Spleen (tissue), 11 donors: ENCODE measurements around the gene PFN1. TPM values are rescaled to one million over a fixed set of nuclear protein-coding genes. Genes with fewer than 3 reads are reported as not detected.

Experiments used
- DNase-seq: peaks from one replicate; pipeline ENCODE4 v3.0.0-alpha.2; 2020
- H3K27ac ChIP-seq, 8 donors: fragments of 200-600 bp; sonication (generic) in 7 of 8; 1 replicate in 4 of 8; 2 replicates in 4 of 8; pipeline versions ENCODE4 v1.5.0 to v1.8.0; 2016 to 2021; ENCODE audit warnings: inconsistent platforms in 4 of 8, mild to moderate bottlenecking in 4 of 8, moderate library complexity in 1 of 8
- H3K27me3 ChIP-seq, 7 donors: fragments of 200-600 bp; sonication (generic) in 6 of 7; replicated peaks in 1 of 7; 1 replicate in 4 of 7; 2 replicates in 3 of 7; pipeline versions ENCODE4 v1.5.0 to v1.8.0; 2016 to 2021; ENCODE audit warnings: inconsistent platforms in 3 of 7, mild to moderate bottlenecking in 1 of 7
- H3K36me3 ChIP-seq, 6 donors: fragments of 200-600 bp; sonication (generic) in 5 of 6; 1 replicate in 4 of 6; 2 replicates in 2 of 6; pipeline versions ENCODE4 v1.5.0 to v1.8.0; 2016 to 2021; ENCODE audit warnings: inconsistent platforms in 2 of 6
- H3K4me1 ChIP-seq, 6 donors: fragments of 200-600 bp; sonication (generic) in 5 of 6; 1 replicate in 3 of 6; 2 replicates in 3 of 6; pipeline versions ENCODE4 v1.5.0 to v1.8.0; 2016 to 2021; ENCODE audit warnings: inconsistent platforms in 3 of 6
- H3K4me3 ChIP-seq, 8 donors: fragments of 200-600 bp; sonication (generic) in 7 of 8; 1 replicate in 4 of 8; 2 replicates in 4 of 8; pipeline versions ENCODE4 v1.5.0 to v1.8.0; 2016 to 2021; ENCODE audit warnings: inconsistent platforms in 4 of 8, mild to moderate bottlenecking in 4 of 8, moderate library complexity in 2 of 8
- H3K9me3 ChIP-seq, 8 donors: fragments of 200-600 bp; sonication (generic) in 7 of 8; 1 replicate in 4 of 8; 2 replicates in 4 of 8; pipeline versions ENCODE4 v1.5.0 to v1.8.0; 2016 to 2021; ENCODE audit warnings: inconsistent platforms in 4 of 8
- CTCF ChIP-seq, 11 experiments: fragments of 200-600 bp in 7 of 11; fragments of 450-650 bp in 4 of 11; sonication (generic) in 4 of 11; IDR thresholded peaks in 8 of 11; conservative IDR thresholded peaks in 3 of 11; 1 replicate in 7 of 11; 2 replicates in 4 of 11; pipeline versions ENCODE4 v1.4.0 to v1.8.0; 2016 to 2021; ENCODE audit warnings: antibody characterized with exemption in 11 of 11, inconsistent platforms in 4 of 11, mild to moderate bottlenecking in 1 of 11
- POLR2A ChIP-seq, 3 donors: fragments of 450-650 bp; IDR thresholded peaks; one replicate each; pipeline ENCODE4 v1.5.1; 2017; ENCODE audit warnings: antibody characterized with exemption in 3 of 3, mild to moderate bottlenecking in 1 of 3
- POLR2AphosphoS5 ChIP-seq, 3 donors: sonication (generic); formaldehyde crosslinking; IDR thresholded peaks; one replicate each; pipeline ENCODE4 v1.5.1; 2017; ENCODE audit warnings: antibody characterized with exemption in 3 of 3
- WGBS, 5 donors: extraction: QIAGEN DNeasy Blood & Tissue Kit in 3 of 5; methylation state at CpG; one replicate each; pipeline versions ENCODE4 v1.1.5 to v1.1.7; 2013 to 2018; 5-methylcytosine and 5-hydroxymethylcytosine counted together
- intact Hi-C: fragments of 100-400 bp; cut with DNase I; formaldehyde crosslinking; loops from one replicate; pipeline ENCODE4 v1.15.0; 2023; ENCODE audit warnings: low total_unique reads
- polyA plus RNA-seq, 3 donors: library from polyadenylated mRNA; stranded (reverse); fragments of 200-250 nt; gene quantifications; one replicate each; pipeline ENCODE4 v1.2.1, GENCODE V29; 2013
- total RNA-seq, 7 donors: library from RNA; depleted of rRNA in 3 of 7; stranded (reverse); fragments of >200 nt in 3 of 7; fragmentation: NEBNext Ultra II Directional in 4 of 7; extraction: Animal tissue kit (Norgen Biotek cat#: 25700) in 4 of 7; gene quantifications; one replicate each; pipeline versions ENCODE4 v1.1.0 to v1.2.1, GENCODE V29; 2016 to 2021
- donor health status: healthy with polysubstance abuse.
- donor health status: DM: no; HTN: no; CAD: no; lungs with moderate emphysema.
- donor health status: DM: no; HTN: no; CAD: no.
- donor health status: Bipolar disorder and iron deficiency.
- donor health status: healthy.
- donor health status: DM: no; HTN: no; CAD: no.
- donor health status: DM: yes; HTN: yes; CAD: no.

PFN1 gene
- total and polyA plus RNA-seq, 10 donors = 605 to 1,090 (median 843) TPM

DNA sequence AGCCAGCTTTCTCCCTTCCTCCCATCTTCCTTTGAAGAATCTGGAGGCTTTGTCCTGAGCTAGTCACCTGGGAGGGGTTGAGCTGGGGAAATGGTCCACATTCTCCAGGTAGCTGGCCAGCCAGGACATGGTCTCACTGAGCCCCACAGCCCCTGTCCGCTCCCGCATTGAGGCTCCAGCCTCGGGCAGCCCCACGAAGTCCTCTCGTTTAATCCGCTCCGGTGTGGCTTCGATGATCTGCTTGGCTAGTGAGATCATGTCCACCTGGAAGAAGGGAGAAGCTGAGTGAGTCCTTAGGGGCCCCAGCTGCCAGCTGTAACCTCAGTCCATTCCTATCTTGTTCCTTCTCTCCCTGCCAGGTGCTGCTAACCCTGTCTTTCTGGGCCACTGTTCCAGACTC lies 21.9 kb upstream of the PFN1 start:
- Histone ChIP-seq H3K4me1 (peaks cover 15 to 88% (median 47%) of the 10 kb centered on the region in 6 donors), H3K27me3 (no peaks in the 10 kb centered on the region), H3K4me3 (no peak overlapping the region), H3K27ac (peak overlapping the region in 2 of 8 donors; percentile 94 to 95), H3K36me3 (peaks cover 0 to 75% (median 45%) of the 10 kb centered on the region in 6 donors), H3K9me3 (no peaks in the 10 kb centered on the region)
- TF ChIP-seq CTCF (IDR thresholded peaks at IDR 0.05 in 8 of 11, conservative IDR thresholded peaks at IDR 0.05 in 3 of 11) = no peak
- TF ChIP-seq POLR2A (IDR thresholded peaks at IDR 0.05) = no peak
- 92 to 97% (median 96%) methylated on average over 3 to 8 of the region's 8 CpGs for whole genome bisulfite sequencing, 5 donors
- no peak for DNase-seq
- intact Hi-C loops = no loop called here

GRCh38 chr17:4969551-4970173 lies 21.3 kb upstream of the PFN1 start:
- peaks cover 15 to 90% (median 49%) of the 10 kb centered on the region in 6 donors for H3K4me1 ChIP-seq
- no peaks in the 10 kb centered on the region for H3K9me3 ChIP-seq
- peaks cover 0 to 75% (median 45%) of the 10 kb centered on the region in 6 donors for H3K36me3 ChIP-seq
- intact Hi-C loops = no loop called here
- TF ChIP-seq POLR2A (IDR thresholded peaks at IDR 0.05) (no peak), CTCF (IDR thresholded peaks at IDR 0.05 in 8 of 11, conservative IDR thresholded peaks at IDR 0.05 in 3 of 11) (no peak), POLR2AphosphoS5 (IDR thresholded peaks at IDR 0.05) (no peak)
- no peak overlapping the region for H3K4me3 ChIP-seq
- H3K27me3 ChIP-seq = no peaks in the 10 kb centered on the region
- no peak for DNase-seq
- WGBS, 5 donors = 76 to 89% (median 85%) methylated on average over 14 to 16 of the region's 16 CpGs
- H3K27ac ChIP-seq = peak overlapping the region in 4 of 8 donors; percentile 93 to 95 (median 94)

DNA sequence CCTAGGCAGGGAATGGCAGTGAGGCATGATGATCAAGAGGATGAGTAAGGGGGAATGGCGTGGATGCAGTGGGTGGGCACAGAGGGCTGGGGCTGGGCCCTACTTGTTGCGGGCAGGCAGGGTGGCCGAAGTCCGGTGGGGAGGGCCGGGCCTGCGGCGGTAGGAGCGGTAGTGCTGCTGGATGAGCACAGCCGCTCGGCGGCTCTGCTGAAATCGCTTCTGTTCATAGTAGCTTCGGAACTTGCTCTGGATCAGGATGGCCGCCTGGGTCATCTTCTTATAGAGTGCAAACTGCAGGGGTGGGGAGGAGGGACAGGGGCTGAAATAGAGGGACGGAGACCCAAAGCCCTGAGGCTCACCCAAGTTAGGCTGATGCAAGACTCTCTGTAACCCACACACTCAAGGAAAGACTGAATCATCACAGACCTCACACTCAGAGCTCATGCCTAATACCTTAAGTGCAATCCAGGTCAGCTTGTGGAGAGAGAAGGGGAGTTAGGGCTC lies 20.8 kb upstream of the PFN1 start:
- H3K27me3 ChIP-seq = no peaks in the 10 kb centered on the region
- H3K4me1 ChIP-seq = peaks cover 15 to 87% (median 49%) of the 10 kb centered on the region in 6 donors
- peak overlapping the region; percentile 93 to 95 (median 94) for H3K27ac ChIP-seq
- peak overlapping the region in 7 of 8 donors; percentile 13 to 90 (median 85) for H3K4me3 ChIP-seq
- no peaks in the 10 kb centered on the region for H3K9me3 ChIP-seq
- DNase-seq = no peak
- 84 to 92% (median 88%) methylated on average over 15 of the region's 15 CpGs for WGBS, 5 donors
- TF ChIP-seq POLR2AphosphoS5 (IDR thresholded peaks at IDR 0.05) = no peak
- no peak for TF ChIP-seq CTCF (IDR thresholded peaks at IDR 0.05 in 8 of 11, conservative IDR thresholded peaks at IDR 0.05 in 3 of 11)
- TF ChIP-seq POLR2A (IDR thresholded peaks at IDR 0.05) = no peak
- H3K36me3 ChIP-seq = peaks cover 0 to 73% (median 41%) of the 10 kb centered on the region in 6 donors
- intact Hi-C loops = no loop called here

DNA sequence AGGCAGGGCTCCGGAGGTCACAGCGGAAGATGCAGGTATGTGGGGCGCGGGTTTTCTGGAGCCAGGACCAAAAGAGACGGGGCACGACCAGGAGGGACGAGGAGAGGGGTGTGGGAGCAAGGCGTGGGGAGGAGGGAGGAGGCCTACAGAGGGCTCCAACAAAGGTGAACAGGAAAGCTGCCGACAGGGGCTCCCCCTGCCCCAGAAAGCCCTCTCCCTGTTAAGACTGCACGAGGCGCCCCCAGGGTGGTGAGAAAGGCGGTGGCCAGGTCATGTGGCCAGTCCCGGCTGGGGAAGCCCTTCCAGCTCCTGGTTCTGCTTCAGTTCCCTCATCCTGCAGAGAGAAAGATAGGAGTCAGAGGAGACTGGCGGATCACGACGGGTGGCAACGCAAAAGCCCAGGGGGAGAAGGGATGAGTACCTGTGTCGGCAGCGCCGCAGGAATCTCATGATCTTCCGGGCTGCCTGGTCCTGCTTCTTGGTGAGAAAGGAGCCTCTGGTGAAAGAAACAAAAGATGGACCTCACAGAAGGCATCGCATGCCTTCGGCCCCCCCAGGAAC lies 20.2 kb upstream of the PFN1 start:
- no peak for TF ChIP-seq CTCF (IDR thresholded peaks at IDR 0.05 in 8 of 11, conservative IDR thresholded peaks at IDR 0.05 in 3 of 11)
- no peak for TF ChIP-seq POLR2A (IDR thresholded peaks at IDR 0.05)
- TF ChIP-seq POLR2AphosphoS5 (IDR thresholded peaks at IDR 0.05) = no peak
- peak overlapping the region; percentile 93 to 95 (median 94) for H3K27ac ChIP-seq
- H3K36me3 ChIP-seq = peaks cover 0 to 67% (median 36%) of the 10 kb centered on the region in 6 donors
- H3K4me3 ChIP-seq = peak overlapping the region; percentile 72 to 90 (median 84)
- peaks cover 15 to 86% (median 45%) of the 10 kb centered on the region in 6 donors for H3K4me1 ChIP-seq
- intact Hi-C loops = no loop called here
- H3K9me3 ChIP-seq = no peaks in the 10 kb centered on the region
- DNase-seq = peak; percentile 86
- WGBS, 5 donors = 43 to 61% (median 49%) methylated on average over 20 to 23 of the region's 23 CpGs
- H3K27me3 ChIP-seq = no peaks in the 10 kb centered on the region
